Amniotic stem cell (primary cell): ENCODE results near the gene PSMB5.
A peak's percentile ranks its signal among the peaks of the same experiment; 100 is the strongest.
"Not testable (repeated sequence)": the region's sequence is repeated elsewhere in the genome, so short reads cannot be mapped to it uniquely, and the experiment has no call there.

Experiments
- DNase-seq: peaks from one replicate; lab custom pipeline; 2025; lab: John Stamatoyannopoulos, UW

Gene PSMB5

DNA sequence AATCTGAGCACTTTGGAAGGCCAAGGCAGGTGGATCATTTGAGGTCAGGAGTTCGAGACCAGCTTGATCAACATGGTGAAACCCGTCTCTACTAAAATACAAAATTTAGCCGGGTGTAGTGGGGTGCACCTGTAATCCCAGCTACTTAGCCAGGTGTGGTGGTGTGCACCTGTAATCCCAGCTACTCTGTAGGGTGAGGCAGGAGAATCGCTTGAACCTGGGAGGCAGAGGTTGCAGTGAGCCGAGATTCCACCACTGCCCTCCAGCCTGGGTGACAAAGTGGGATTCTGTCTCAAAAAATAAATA, 21.0 kb downstream of the PSMB5 start:
- DNase-seq = not testable (repeated sequence)

DNA sequence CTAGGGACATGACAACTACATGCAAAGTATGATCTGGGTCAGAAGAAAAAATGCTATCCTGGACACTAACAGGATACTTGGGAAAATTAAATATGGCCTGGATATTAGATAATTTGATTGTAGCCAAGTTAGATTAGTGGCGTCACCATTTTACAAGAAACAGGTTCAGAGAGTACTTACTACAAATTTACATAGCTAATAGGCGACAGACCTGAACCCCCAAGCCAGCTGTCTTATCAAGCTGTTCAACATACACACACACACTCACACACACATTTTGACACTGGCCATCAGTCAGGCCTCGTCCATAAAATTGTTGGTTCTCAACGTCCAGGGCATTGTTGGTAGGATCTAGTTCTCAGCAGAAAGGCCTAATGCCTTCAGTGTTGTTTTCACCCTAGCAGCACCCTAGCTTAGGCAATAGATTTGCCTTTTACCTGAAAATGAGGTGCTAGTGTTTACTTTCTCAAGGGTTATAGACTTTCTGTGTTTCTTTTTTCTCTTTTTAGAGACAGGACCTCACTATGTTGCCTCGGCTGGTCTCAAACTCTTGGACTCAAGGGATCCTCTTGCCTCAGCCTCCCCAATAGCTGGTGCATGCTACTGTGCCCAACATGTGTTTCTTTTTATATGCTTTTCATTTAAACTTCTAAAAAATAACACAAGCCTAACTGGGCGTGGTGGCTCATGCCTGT, 21.5 kb downstream of the PSMB5 start:
- DNase-seq = no peak

- peak; percentile 10 for DNase-seq
Measured at GRCh38 chr14:23009939-23010726, 24.6 kb downstream of the PSMB5 start, which contains the start of gene C14orf93. C14orf93 (minus strand) TSS chr14:23010143; CDS start chr14:22999023, 11,120 bp downstream.

GRCh38 chr14:23009483-23009938, 25.2 kb downstream of the PSMB5 start:
- no peak for DNase-seq

DNA sequence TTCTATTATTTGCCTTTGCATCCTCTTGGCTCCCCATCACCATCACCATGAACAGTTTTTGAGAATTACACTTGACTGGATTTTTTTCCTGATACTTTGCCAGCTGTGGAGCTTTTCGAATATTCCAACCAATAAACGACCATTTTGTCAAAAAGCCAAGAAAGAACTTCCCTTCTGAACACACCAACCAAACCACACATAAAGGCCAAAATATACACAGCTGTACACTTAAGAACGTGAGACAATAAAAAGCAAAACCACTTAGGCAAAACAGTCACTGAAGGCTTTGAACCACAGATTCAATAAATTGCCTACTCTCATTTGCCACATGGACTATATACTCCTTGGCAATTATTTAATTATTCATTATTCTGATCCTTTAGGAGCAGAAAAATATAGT, 25.9 kb downstream of the PSMB5 start:
- DNase-seq = no peak

DNA sequence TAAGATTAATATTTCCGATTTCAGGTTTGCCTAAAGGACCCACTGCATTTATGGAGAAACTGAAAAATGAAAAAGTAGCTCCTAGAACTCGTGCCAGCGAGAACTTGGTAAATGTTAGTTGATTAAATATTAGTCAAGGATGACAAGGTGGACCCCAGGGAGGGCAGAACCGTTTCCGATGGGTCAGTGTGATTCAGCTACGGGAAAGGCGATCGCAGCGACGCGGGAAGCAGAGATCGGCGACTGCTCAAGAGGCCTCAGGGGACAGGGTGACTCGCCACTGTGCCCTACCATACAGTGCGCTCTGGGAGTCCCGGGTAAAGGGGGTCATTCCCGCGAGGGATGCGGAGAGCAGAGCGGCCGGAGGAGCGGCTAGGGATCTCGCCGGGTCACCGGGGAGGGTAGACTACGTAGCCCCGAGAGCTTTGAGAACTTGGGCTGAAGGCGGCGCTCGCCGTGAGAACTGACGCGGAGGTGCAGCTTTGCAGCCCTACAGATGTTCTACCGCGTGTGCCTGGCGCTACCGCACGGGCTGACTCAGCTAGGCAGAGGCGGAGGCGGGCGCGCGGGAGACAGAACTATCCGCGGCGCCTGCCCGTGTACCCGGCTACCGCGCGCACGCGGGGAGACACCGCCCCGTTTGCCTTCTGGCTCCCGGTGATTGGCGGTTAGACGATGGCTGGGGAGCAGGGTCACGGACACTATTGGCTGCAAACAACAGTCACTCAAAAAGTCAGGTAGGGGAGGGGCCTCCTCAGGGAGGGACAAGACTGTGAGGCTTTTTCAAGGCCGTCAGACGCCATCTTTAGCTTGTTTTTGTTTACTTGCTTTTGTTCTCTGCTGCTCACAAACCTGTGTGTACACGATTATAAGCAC, 27.9 kb downstream of the PSMB5 start:
- peak; percentile 95 for DNase-seq

- DNase-seq = no peak
Measured at GRCh38 chr14:23006188-23006534, 28.5 kb downstream of the PSMB5 start.

GRCh38 chr14:23005451-23006187, 29.1 kb downstream of the PSMB5 start:
- DNase-seq = no peak

DNA sequence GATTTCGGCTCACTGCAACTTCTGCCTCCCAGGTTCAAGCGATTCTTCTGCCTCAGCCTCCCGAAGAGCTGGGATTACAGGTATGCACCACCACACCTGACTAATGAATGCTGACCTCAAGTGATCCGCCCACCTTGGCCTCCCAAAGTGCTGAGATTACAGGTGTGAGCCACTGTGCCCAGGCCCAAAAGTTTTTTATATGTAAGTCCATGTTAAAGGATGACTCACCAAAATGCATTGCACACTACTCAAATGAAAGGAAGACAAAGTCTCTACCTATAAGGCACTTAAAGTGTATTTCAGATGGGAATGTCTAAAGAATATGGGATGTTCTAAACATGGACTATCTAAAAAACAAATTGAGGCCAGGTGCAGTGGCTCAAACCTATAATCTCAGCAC, 30.4 kb downstream of the PSMB5 start:
- DNase-seq = not testable (repeated sequence)

DNA sequence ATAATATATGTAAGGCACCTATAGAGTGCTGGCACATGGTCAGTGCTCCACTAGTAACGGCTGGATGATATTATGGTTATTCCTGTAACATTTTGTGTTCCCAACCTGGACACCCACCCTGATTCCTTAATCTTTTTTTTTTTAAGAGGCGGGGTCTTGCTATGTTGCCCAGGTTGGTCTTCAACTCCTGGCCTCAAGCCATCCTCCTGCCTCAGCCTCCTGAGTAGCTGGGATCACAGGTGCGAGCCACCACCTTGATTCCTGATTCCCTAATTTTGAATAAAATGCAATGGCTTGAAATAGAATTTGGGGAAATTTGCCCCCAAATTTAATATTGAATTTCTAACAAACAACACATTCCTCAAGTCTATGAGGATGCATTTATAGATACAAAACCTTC, 32.1 kb downstream of the PSMB5 start:
- no peak for DNase-seq

DNA sequence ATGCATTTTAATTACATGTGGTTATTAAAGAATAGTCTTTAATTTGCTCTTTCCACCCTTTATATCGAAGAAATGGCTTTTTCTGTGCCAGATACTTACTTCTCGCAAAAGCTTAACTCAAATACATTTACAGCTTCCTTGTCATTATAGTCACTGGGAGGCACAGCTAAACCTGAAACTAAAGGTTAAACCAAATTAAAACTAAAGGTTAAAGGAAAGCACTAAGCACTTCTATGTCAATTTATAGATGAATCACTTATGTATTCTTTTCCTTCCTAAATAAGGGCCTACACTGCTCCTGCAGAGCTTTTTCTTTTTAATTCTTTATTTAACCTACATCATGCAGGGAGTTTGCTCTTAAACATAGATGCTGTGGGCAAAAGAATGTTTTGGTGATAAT, 33.8 kb downstream of the PSMB5 start:
- DNase-seq = no peak

DNA sequence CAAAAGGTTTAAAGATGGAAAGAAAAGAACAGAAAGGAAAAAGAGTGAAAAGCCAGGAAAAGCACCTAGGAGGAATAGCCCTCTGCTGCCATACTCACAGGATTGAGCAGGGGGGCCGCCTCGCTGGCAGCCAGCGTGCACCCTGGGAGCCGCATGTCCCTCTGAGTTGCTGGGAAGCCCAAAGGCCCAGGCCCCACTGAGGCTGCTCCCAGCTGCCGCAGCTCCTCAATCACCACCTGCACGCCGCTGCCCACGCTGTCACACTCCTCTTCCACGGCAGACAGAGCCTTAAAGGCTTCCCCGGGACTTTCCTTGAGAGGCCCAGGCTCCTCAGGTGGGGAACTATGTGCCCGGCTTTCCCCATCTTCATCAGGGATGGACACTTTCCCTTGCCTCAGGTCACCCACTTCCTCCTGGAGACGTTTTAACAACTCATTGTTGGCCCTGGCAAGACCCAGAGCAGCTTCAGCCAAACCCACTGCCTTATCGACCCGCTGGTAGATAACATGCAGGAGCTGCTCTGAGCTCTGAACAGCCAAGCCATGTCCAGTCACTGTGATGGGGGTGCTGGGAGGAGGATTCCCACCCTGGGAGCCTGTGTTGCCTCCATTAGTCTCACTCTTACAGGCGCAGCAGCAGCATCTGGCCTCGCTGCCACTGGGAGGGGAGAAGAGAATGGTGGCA, 36.2 kb downstream of the PSMB5 start:
- DNase-seq = no peak

GRCh38 chr14:22997676-22998323, 36.9 kb downstream of the PSMB5 start:
- DNase-seq = no peak

- DNase-seq = no peak
Measured at GRCh38 chr14:22996768-22997654, 37.7 kb downstream of the PSMB5 start.

DNA sequence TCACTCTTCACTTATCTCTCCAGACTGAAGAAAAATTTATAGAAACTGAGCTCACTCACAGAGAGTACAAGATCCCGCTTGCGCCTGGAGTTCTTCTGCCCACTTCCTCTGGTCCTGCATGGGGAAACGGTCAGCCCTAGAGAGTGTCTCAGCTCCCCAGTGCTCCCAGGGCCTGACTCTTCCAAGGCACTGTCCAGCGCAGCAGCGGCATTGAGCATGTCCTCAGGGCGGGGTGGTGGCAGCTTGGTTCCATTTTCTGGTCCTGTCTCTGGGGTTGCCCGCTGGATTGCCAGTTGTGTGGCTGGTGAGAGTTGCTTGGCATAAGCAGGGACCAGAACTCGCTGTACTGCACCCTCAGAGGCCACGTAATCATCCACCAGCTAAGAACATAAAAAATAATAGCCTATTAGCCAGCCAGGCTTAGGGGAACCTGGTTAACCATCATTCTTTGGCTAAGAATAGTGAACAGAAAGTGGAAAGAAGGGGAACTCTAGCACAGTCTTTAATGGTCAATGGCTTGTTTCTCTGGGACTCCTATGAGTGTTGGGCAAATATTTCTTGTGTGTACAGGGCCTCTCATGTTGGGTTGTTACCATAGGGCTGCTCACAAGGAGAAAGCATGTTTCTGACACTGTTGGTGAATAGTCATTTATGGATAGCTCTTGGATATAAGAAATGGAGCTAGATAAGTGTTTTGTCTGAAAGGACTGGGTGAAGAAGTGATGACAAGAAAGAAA, 38.6 kb downstream of the PSMB5 start:
- no peak for DNase-seq

DNA sequence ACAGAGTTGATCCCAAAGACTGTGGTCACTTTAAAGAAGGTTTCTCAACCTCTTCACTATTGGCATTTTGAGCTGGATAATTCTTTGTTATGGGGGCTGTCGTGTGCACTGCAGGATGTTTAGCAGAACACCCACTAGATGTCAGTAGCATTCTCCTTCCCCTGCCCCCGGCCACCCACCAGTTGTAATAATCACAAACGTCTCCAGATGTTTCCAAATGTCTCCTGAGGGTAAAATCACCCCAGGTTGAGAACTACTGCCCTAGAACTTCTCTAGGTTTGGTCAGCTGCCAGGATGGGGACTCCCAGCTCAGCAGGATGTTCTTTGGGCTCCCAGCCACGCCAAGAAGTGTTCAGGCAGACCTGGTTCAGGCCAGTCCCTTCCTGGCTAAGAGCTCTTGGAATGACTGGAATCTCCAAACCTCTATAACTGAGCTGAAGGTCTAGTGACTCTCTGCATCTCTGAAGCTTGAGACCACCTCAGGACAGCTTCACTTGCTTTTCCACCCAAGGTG, 39.9 kb downstream of the PSMB5 start:
- DNase-seq = no peak

DNA sequence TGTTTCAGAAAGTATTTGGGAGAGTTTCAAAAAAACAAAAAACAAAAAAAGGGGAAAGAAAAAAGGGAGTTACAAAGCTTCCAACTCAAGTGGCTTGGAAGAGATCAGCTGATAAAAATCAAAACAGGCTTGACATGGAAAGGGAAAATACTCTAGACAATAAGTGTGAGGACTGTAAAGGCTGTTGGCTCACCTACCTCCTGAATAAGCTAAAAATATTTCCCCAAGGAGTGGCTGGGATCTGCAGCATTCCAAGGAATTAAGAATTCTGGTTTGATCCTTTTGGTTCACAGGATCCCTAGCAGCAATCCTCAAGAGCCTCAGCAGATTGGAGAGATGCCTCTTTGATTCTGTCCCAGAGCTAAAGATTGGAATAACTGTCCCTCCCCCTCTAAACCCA, 41.2 kb downstream of the PSMB5 start:
- DNase-seq = no peak

GRCh38 chr14:22991852-22992251, 42.8 kb downstream of the PSMB5 start:
- no peak for DNase-seq

DNA sequence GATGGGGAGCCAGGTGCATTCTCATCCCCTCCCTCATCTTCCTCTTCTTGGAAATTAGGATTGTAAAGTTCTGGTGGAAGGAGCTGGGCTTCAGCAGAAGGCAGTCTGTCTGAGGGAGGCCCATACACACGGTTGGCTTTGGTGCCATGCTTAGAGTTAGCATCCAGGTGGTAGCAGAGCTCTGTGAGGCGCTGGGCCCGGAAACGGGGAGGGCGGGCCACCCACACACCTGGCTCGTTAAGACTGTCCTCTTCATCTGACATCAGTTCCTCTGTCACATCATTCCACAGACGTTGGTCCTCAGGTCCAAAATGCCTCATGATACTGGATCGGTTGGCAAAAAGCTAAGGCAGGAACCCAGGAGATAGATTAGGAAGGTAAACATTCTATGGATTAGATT, 47.4 kb downstream of the PSMB5 start:
- DNase-seq = no peak
